Left renal pelvis (tissue), 4 donors: ENCODE results near the gene IL10RB. TPM values are rescaled to one million over a fixed set of nuclear protein-coding genes. Genes with fewer than 3 reads are reported as not detected.
"Not testable (repeated sequence)": the region's sequence is repeated elsewhere in the genome, so short reads cannot be mapped to it uniquely, and the experiment has no call there.

Experiments
- DNase-seq, 4 donors: peaks; one replicate each; pipeline ENCODE4 v3.0.0-alpha.2; 2013; ENCODE audit warnings: low read depth in 4 of 4, low spot score in 3 of 4
- polyA plus RNA-seq, 4 donors: library from polyadenylated mRNA; unstranded; fragments of 120-200 nt; gene quantifications; one replicate each; pipeline ENCODE4 v1.2.1, GENCODE V29; 2013; ENCODE audit not compliant: insufficient read length in 4 of 4

Gene IL10RB
- polyA plus RNA-seq, 4 donors = 25.0 to 36.2 (median 29.1) TPM

- not testable (repeated sequence) for DNase-seq
These were observed 26.5 kb upstream of the IL10RB start for GRCh38 chr21:33239559-33240127.

GRCh38 chr21:33240404-33240803 is 25.8 kb upstream of the IL10RB start:
- DNase-seq = no peak

GRCh38 chr21:33241846-33242245 is 24.3 kb upstream of the IL10RB start:
- DNase-seq = no peak

DNA sequence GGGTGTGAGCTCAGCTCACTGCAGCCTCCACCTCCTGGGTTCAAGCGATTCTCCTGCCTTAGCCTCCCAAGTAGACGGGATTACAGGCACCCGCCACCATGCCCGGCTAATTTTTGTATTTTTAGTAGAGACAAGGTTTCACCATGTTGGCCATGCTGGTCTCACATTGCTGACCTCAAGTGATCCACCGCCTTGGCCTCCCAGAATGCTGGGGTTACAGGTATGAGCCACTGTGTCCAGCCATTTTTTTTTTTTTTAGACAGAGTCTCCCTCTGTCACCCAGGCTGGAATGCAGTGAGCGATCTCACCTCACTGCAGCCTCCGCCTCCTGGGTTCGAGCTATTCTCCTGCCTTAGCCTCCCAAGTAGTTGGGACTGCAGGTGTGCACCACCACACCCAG is 23.3 kb upstream of the IL10RB start:
- DNase-seq = not testable (repeated sequence)

DNA sequence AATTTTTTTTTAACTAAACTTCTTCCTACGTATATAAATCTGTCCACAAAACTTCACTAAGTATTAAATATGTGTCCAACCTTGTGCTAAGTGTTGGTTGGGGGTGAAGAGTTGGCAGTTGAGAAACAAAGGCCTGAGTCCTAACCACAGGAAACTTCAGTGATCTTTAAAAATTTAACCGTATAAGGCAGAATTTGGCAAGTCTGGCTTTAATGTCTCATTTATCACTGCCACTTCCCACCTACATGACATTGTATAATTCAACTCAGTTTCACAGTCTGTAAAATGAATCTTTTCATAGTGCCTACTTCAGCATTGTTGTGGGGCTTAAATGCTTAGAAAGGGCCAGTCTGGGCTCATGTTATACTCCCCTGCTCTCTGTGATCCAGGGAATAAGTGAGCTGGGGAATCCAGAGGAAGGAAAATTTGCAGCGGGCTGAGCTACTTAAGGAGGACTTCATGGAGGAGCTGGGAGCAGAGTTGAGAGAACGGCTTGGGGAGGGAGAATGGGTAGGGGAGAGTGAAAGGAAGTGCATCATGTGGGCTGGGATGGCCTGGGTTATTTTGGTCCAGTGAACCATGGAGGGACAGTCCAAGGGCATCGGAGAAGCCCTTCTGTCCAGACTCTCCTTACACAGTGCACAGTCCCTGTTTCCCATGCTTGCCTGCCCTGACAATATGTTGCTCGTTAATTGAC is 21.9 kb upstream of the IL10RB start:
- DNase-seq = no peak

GRCh38 chr21:33244779-33245105 is 21.4 kb upstream of the IL10RB start:
- DNase-seq = no peak

GRCh38 chr21:33245289-33245918 is 20.8 kb upstream of the IL10RB start:
- no peak for DNase-seq

- no peak for DNase-seq
These were observed 19.7 kb upstream of the IL10RB start for GRCh38 chr21:33246506-33246905.

DNA sequence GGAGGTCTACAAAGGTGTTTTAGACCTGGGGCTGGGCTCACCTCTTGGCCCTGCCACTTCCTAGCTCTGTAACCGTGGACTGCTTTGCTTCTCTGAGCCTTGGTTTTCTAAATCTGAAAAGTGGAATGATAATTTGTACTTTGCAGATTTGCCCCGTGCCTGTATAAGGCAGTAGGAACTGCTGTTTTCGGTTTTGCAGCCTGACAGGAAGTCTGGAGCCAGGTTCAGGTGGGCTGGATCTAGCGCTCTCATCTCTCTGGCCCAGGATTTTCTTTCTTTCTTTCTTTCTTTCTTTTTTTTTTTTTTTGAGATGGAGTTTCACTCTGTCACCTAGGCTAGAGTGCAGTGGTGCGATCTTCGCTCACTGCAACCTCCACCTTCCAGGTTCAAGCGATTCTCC is 19.2 kb upstream of the IL10RB start:
- no peak for DNase-seq

DNA sequence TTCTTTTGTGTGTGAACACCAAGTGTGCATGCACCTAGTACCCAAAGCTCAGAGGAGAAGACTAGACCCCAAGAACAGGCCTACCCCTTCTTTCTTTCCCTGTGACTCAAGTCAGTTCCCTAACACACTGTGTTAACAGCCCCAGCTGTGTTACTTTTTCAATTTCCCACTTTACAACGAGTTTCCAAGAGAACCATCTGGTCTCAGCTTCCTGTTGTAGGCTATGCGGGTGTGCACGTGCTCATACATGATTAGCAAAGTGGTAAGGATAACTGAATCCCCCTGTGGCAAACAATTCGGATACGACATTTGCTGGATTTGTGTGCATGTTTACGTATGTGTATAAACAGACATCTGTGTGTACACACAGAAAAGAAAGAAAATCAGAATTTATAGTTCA is 18.6 kb upstream of the IL10RB start:
- DNase-seq = no peak

DNA sequence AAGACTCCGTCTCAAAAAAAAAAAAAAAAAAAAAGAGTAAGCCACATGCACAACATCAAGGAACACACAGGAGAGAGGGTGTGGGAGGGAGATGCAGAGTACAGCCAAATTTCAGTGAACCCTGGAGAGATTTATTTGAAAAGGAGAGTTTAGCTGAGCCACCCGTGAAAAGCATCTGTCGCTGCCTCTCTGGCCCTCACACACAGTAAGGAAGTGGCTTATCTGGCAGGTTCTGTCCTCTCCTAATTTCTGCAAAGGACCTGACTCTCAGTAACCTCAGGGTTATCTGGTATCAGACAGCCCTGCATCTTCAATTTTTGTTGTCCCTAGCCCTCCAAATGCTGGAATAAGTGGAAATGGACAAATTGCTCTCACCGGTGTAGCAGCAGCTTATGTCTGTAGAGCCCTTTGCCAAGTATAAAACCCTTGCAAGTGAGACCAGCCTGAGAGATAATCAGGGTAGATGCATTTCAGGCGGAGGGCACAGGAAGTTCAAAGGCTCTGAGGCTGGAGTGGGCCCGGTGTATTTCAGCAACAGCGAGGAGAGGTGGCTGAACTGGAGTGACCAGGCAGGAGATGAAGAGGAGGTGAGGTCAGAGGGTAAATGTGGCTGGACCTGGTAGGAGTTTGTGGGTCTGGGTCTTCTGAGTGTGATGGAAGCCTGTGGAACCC is 16.7 kb upstream of the IL10RB start:
- DNase-seq = no peak

GRCh38 chr21:33251119-33251518 is 15.0 kb upstream of the IL10RB start:
- no peak for DNase-seq

DNA sequence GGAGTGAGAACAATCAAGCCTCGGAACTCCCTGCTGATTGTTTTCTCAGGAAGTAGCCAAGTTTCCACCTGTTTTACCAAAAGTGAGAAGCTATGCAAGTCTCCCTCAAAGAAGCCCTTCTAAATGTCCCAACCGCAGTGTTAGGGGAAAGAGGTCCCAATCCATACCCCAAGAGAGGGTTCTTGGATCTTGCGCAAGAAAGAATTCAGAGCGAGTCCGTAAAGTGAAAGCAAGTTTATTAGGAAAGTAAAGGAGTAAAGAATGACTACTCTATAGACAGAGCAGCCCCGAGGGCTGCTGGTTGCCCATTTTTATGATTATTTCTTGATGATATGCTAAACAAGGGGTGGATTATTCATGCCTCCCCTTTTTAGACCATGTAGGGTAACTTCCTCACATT is 12.8 kb upstream of the IL10RB start:
- not testable (repeated sequence) for DNase-seq

DNA sequence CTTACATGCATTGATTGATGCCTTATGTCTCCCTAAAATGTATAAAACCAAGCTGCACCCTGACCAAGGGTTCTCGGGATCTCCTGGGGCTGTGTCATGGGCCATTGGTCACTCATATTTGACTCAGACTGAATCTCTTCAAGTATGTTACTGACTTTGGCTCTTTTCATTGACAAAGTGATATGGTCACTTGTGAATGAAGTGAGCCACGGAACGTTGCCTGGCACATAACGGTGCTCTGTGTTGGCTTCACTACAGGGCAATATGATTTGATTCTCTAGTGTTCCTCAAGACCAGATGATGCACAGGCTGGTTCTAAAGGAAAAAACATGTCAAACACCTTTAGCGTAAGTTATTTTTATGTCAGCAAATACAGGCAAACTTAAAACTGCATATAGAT is 11.4 kb upstream of the IL10RB start:
- no peak for DNase-seq

- DNase-seq = no peak
These were observed 10.8 kb upstream of the IL10RB start for GRCh38 chr21:33255404-33255803.

- DNase-seq = no peak
These were observed 10.1 kb upstream of the IL10RB start for GRCh38 chr21:33256019-33256418.

GRCh38 chr21:33257094-33257803 is 8.9 kb upstream of the IL10RB start:
- DNase-seq = no peak

DNA sequence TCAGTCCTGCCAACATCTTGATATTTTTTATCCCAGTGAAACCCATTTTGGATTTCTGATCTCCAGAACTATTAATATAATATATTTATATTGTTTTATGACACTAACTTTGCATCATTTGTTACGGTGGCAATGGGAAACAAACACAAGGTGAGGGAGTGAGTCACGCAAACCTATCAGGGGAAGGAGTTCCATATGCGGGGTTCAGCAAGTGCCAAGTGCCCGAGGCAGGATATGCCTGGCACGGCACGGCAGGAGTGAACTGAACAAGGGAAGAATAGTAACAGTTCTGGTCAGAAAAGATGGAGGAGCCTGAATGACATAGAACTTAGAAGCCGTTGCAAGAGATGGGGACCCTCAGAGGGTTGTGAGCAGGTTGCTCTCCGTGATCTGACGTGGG is 7.7 kb upstream of the IL10RB start:
- DNase-seq = no peak

DNA sequence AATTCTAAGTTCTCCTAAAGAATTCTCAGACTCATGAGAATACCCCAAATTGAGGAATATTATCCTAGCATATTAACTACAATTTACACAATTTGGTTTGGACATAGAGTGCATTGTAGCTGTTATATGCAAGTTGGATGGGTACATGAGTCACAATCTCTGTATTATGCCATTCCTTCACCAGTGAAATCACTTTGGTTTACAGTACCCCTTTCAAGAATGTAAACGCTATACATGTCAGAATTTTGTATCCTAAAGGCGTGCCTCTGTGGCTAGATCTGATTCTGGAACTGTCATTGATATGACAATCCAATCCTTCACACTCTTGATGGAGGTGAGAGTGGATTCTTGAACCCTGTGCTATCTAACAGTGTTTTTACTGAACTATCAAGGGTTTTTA is 6.7 kb upstream of the IL10RB start:
- no peak for DNase-seq

DNA sequence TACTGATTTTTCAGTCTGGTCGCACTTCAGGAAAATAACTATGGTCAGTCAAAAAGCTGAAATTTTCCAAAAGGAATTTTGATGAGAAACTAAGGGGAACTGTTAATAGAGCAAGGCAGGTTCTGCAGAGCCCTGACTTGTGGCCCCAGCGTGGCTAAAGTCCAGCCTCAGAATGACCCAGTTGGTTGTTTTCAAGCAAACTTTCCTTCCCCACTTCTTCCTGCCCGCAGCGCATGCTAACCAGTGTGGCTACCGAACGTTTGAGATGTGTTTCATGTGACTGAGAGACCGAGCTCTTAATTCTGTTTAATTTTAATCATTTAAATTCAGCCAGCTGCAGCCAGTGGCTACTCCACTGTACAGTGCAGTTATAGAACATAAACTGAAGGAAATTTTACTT is 6.2 kb upstream of the IL10RB start:
- DNase-seq = no peak

DNA sequence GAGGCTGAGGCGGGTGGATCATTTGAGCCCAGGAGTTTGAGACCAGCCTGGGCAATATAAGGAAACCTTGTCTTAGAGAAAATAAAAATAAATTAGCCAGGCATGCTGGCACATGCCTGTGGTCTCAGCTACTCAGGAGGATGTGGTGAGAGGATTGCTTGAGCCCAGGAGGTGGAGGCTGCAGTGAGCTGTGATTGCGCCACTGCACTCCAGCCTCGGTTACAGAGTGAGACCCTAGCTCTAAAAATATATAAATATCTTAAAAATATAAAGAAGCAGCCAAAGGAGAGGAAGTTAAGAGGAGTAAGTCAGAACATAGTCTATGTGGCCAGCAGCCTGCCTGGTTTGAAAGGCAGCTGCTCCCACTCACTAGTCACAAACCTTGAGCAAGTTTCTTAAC is 4.5 kb upstream of the IL10RB start:
- DNase-seq = no peak
